HG03064 (cell line): ENCODE measurements around the gene KRT35.

ENCODE experiments used
- ATAC-seq: cut with Tn5 transposase; IDR thresholded peaks from one replicate; pipeline ENCODE4 v1.9.1; 2021; ENCODE audit warnings: low read depth; ENCODE audit not compliant: unreplicated experiment

Gene KRT35

DNA sequence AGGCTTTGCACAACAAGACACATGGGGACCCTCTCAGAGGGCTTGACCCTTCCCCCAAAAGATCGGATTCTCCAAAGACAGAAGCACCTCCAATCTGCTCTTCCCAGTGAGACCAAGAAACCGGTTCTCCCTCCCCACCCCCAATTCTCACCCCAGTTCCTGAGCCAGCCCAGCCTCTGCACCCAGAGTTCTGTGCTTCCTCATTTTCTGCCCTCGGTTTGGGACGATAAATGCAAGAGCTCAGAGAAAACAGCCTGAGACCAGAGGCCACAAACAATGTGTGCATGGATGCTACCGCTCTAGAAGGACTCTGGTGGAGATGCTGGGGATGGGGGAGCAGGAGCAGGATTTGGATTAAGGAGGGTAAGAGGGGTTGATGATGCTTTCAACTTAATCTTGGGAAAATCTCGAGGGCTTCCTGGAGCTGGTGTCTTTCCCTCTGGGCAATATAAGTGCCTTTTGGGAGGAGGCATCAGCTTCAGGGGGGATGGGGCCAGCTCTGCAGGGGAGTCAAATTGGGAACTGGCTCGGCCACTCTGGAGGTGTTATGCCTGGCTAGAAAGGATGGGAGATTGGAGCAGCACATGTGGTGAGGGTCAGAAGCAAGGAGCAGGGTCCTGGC, 31.7 kb upstream of the KRT35 start:
- no peak for ATAC-seq

DNA sequence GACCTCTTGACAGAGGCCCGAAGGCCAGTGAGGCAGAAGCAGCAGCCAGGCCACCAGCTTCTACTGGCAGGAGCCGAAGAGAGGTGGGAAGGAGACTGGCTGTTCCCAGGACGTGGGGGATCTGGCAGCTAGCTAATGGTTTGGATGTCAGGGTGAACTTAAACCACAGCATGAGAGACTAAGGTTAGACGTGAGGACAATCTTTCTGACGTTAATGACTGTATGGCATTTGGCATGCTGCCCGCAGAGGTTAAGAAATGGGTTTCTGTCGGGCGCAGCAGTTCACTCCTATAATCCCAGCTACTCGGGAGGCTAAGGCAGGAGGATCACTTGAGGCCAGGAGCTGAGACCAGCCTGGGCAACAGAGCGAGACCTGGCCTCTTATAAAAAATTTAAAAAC, 30.8 kb upstream of the KRT35 start:
- ATAC-seq, result no peak

DNA sequence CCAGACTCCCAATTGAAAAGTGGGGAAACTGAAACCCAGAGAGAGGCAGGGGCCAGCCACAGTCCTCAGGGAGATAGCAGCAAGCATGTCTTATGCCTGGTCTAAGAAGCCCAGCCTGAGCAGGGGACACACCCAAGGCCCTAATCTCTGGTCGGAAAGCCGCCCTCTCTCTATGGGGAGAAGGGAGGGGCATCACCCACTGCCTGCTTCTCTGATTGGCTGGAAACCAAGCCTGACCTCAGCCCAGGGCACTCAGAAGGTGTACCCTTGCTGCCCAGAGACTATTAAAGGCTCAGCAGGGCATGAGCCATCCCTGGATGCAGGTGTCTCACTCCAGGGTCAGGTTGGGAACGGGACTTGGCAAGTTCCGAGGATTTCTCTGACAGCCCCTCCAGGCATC, 30.2 kb upstream of the KRT35 start:
- no peak for ATAC-seq

DNA sequence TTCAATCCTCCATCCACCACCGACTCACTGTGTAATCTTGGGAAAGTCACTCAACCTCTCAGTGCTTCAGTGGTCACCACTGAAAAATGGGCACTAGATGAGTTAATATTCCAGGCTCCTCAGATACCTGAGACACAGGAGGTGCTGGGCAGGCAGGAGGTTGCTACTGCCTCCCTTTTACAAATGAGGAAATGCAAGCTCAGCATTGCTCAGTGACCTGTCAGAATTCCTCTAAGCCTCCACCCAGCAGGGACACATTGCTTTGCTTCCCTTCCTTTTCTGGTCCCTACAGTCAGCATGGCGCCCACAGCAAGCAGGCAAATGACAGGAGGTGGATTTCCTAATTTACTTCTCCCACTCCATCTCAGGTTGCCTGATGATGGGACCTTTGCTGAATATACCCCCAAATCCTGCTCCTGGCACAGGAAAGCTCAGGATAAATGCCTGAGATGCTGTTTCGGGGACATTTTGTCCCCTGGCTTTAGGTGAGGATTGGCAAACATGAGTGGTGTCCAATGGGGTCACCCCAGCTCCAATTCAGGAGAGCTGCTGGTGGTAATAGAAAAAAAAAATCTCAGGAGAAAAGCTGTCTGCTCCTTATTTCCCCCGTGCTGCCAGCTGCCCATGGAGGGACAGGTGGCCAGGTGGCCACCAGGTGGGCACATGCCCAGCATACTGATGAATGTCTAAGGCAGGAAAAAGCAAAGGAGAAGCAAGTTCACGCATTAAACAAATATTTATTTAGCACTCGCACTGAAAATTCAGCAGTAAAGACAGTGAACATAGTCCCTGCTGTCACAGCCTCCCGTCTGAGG, 29.5 kb upstream of the KRT35 start:
- ATAC-seq, result no peak

DNA sequence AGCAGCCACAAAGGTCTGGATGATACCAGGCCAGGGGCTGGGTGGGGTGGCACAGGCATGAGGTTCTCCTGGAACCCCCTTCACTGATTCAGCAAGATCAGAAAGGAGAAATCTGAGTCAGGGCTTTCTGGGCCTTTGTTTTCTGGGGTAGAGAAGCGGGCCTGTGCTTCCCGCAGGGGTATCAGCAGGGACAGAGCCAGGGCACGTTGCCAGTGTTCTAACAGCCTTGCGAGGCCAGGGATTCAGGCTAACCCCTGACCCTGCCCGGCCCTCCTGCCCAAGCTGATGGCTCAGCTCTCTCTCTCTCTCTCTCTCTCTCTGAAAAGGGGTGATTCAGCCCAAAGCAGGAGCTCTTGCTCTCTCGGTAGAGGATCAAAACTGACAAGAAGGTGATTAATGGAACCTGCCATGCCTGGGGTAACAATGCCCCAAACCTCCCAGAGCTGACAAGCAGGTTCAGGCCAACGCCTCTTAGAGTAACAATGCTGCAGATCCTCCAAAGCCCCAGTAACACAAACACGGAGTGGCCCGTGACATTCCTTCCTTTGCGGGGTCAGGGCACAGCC, 26.4 kb upstream of the KRT35 start:
- no peak for ATAC-seq

DNA sequence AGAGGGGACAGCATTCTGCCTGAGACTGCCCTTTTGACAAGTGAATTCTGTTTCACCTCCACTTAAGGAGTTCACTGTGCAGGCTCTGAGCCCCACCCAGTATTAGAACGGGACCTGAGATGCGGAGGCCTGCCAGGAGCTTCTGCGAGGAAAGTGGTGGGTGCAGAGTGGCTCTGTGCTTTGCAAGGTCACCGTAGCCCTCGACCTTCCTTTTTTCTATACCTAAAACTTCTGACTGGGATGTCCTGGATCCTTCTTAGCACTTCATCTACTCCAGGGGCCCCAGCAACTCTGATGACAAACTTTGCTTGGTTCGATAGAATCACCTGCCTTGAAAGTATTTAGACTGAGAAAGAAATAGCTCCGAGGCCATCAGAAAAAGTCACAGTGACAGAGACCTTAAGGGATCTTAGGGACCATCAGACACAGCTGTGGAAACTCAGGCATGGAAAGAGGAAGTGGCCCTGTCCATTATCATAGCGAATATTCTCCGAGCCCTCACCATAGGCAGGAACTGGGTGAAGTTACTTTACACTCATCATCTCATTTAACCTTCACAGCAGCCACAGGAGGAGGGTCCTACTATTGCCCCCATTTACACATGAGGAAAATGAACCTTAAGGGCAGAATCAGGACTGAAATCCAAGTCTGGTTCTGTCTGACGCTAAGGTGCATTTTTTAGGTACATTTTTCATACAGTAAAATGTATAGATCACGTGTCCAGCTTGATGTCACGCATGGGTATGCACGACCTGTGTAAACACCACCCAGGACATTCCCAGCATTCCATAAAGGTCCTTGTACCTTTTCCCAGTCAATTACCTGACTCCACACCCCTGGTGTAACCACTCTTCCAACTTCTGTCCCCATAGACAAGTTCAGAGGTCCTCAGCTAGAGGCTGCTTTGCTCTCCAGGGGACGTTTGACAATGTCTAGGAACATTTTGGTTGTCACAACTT, 25.1 kb upstream of the KRT35 start:
- ATAC-seq, result no peak

DNA sequence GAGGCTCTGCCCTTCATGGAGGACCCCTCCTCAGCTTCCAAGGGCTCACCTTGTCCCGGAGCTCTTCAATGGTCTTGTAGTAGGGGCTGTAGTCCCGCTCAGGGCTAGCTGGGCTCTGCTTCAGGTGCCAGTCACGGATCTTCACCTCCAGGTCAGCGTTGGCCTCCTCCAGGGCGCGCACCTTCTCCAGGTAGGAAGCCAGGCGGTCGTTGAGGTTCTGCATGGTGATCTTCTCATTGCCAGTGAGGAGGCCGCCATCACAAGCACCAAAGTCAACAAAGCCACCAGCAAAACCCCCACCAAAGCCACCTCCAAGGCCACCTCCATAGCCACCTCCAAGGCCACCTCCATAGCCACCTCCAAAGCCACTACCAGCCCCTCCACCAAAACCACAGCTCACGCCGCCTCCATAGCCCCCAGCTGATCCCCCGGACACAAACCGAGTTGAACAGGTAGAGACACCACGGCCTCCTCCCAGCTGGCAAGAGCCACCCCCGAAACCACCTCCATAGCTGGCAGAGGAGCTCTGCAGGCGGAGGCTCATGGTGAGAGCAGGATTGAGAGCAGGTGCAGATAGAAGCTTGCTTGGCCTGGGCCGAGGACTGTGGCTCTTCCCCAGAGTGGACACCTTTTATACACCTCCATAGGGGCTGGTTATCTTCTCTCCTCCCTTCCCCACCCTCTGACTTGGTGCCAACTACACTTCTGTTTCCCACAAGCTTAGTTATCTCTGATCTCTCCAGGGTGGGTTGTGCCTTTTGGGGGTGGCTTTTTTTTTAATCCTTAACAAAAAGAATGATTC, 24.3 kb upstream of the KRT35 start, which contains the start of gene KRT13:
KRT13 (minus strand) TSS at position 606 of the 802 bp plus-strand sequence; CDS start at position 544, 62 bp downstream.
- ATAC-seq, result no peak

DNA sequence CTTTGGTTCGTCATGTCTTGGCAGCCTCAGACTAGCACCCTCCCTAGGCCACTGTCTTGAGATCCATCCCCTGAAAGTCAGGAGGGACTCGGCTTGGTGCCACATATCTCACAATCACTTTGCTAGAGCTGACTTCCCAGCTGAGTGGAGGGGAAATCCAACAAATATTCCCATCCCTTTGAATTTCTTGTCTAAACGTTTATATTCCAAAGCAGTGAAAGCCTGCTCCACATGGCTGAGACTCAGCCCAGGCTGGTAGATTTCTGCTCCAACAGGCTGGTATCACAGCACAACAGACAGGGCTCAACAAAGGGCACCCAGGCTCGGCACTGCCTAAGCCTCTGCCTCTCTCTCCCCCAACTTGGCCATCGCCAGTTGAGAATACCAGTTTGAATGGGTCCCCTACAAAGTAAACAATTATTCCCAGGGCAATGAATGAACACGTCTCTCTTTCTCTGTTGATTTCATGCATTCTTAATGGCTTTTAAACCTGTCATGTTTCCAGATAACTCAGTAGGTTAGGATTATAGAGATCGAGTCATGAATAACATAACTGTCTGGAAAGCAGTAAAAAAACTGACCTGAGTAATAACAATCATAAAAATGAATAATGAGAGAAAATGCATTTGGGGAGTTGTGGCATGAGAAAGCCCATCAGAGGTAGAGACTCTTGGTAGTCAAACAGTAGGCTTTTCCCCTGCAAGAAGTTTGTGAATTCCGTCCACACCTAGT, 23.5 kb upstream of the KRT35 start:
- ATAC-seq, result no peak

DNA sequence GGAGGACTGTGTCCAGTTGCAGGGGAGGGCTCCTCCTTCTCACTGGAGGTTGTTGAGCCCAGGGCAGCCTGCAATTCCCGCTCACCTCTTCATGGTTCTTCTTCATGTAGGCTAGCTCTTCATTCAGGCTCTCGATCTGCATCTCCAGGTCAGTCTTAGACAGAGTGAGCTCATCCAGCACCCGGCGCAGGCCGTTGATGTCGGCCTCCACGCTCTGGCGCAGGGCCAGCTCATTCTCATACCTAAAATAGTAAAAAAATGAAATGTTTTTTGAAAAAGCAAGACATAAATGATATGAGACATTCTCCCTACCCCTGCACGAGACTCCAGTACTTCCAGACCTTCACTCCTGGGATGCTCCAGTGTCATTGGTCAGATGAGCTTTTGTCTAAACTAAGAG, 22.3 kb upstream of the KRT35 start:
- ATAC-seq, result no peak

DNA sequence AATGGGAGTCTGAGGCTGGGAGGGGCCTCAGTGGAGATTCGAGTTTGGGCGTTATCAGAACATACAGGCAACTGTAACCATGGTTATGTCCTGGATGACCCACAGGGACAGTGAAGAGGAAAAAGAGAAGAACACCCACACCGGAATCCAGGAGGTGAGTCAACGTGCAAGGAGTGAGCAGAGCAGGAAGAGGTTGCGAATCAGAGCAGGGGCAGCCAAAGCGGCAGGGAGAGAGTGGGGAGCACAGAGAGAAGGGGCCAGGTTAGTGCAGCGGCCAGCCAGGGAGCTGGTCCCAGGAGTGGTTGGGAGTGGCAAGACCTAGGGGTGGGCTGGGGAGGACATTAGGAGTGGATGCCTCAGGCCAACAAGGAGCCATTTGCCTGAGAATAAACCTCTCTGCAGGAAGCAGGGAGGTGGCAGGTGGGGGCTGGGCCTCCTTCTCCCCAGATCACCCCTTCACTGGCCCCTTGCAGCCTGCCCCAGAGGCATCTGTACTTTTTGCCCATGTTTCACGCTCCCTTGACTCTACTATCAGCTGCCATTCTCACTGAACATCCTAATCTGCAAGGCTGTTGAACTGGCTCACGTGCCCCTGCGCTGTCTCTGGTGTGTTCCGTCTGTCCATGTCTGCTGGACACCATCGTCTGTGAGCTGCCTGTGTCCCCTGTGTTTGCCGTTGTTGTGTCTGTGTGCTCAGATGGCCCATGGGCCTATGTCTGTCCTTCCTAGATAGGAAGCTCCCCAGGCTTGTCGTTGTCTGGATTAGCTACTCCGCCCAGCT, 19.4 kb upstream of the KRT35 start:
- ATAC-seq, result no peak

DNA sequence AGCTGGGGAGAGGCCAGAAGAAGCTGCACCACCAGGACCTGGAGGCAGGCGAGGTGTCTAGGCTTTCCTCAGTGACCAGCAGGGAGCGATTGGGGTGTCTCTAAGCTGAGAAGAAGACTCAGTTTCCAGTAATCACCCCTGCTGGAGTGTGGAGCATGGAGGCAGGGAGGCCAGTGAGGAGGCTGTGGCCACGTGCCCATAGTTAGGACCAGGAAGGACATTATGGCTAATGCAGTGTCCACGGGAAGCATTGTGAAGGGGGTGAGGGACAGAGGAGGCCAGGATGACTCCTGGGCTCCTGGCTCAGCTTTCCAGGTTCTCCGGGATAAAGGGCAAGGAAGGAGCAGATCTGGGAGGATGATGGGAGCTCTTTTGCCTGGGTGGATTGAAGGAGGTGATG, 18.8 kb upstream of the KRT35 start:
- ATAC-seq, result no peak

DNA sequence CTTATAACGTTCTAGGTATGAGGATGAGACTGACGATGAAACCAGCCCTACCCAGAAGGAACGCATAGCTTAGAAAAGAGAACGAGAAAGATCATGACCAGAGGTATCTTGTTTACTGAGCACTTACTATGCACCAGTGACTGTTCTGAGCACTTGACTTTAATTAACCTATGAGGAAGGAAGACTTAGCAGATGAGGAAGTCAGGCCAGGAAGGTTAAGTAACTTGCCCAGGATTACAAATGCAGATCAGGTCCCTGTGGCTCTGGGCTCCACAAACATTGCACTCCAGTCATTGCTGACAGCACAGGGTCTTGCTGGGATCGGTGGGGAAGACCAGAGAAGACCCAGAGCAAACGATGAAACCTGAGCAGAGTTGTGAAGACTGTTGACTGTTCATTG, 17.3 kb upstream of the KRT35 start:
- no peak for ATAC-seq

DNA sequence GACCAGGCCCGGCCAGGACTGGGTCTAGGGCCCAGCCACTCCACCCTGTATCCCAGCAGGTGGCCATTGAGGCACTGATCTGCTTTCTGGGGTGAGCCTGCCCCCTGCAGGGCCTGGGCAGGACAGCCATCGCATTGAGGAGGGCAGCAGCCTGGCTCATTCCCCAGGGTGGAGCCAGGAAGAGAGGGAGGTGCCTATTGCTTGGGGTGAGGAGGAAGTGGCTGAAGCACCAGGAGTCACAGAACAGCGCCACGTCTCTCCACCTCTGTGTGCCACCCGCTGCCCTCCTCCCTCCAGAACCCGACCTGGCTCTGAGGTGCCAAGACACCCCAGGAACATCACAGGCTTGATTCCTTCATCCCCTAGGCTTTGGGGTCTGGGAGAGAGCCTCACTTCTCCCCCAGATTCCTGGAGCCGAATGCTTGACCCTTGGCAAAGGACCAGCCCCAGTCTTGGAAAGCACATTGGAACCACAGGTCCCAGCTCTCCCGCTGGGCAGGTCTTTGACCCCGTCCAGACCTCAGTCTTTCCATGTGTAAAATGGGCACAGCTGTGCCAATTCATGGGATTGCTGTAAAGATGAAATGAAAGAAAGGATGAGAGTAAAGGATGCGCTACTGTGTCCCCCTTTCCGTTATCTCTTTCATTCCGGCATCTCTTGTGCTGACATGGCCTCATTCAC, 16.0 kb upstream of the KRT35 start:
- no peak for ATAC-seq

DNA sequence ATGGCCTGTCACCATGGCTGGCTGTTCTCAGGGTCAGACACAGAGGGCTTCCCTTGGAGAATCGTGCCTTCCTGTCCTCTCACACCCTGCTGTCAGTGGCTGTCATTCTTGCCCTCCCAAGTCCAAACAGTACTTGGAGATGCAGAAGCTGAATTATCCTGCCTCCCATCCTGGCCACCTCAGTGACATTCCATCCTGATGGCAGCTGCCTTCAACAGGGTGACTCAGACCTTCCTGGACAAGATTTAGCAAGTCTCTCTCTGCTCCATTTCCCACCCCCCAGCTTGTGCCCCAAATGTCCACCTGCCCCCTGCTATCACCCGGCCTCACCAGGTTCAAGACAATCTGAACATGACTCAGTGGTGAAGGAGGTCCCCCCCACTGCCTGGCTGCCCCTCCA, 13.6 kb upstream of the KRT35 start:
- no peak for ATAC-seq

DNA sequence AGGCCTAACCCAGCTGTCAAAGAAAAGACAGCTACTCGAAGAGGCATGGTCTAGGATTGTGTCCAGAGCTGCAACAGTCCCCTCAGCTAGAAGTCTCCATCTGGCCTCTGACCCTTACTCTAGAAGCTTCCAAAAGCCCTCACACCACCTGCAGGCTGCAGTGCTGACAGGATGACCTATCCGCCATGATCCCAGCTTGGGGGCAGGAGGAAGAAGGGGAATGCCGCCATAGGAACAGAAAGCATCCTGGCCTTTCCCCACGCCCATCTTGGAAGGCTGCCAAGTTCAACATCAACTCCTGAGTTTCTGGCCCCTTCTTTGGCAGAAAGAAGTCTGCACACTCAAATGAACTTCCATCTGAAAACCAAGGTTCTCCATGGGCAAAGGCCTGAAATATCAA, 11.8 kb upstream of the KRT35 start:
- ATAC-seq, result no peak

DNA sequence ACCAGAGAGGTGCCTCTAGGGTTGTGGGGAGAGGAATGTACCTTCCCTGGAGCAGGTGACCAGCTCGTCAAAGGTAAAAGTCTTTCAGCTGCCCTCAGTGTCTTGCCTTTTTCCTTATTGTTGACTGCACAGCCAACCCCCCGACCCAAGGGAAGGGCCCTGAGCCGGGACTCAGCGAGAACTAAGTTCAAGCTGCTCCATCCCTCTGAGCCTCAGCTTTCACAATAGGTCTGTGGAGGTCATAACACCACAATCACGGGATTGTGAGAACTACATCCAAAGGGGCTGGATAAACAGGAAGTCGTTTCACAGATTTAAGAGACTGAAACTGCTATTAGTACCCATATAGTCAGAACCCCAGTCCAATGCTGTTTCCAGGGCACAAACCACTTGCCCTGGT, 11.4 kb upstream of the KRT35 start:
- ATAC-seq, result no peak

DNA sequence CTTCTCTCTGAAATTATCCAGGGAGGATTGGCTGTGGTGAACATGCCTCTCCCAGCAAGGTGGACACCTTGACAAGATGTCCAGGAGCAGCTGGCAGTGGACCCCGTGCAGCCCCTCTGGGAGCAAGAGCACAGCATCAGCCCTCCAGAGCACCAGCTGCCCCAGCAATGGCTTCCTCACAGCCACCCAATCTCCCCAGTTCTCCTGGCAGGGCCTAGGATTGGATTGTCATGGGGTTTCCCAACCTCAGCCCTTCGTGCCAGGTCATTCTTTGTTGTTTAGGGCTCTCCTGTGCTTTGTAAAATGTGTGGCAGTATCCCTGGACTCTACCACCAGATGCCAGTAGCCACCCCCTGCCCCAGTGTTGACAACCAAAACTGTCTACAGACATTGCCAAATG, 10.5 kb upstream of the KRT35 start:
- ATAC-seq, result no peak
